GM19043 (cell line): ENCODE data around the gene CD164L2.
"Not testable (repeated sequence)": the region's sequence is repeated elsewhere in the genome, so short reads cannot be mapped to it uniquely, and the experiment has no call there.

ENCODE experiments used
- ATAC-seq: cut with Tn5 transposase; IDR thresholded peaks from one replicate; pipeline ENCODE4 v1.9.1; 2021; ENCODE audit warnings: low read depth; ENCODE audit not compliant: unreplicated experiment

CD164L2 gene

DNA sequence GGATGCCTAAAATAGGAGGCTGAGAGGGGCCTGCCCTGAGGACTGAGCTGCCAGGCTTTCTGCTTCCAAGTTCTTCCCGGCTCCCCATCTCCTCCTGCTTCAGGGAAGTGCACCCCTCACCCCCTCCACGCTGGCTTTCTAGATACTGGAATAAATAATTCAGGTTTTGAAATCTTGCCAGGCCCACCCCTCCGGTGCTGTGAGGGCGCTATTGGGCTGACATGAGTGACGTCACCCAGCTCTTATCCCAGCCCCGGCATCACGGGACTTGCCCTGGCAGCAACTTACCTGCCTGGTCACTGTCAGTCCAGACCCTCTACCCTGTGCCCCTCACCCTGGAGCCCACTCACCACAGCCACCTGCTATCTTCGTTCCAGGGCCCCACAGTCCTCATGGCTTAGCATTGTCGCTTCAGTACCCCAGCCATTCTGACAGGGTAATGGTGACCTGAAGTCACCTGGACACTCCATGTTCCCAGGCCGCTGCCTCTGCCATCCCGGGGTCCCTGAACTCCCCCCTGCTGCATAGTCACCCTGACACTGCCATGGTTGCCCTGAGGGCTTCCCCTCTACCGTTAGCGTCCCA, 8.5 kb upstream of the CD164L2 start:
- no peak for ATAC-seq

- ATAC-seq, result no peak
Measured at GRCh38 chr1:27388337-27389005, 5.3 kb upstream of the CD164L2 start.

- ATAC-seq, result not testable (repeated sequence)
Measured at GRCh38 chr1:27384797-27385196, 1.7 kb upstream of the CD164L2 start.

- ATAC-seq, result no peak
Measured at GRCh38 chr1:27383661-27384060, 528 bp upstream of the CD164L2 start.

DNA sequence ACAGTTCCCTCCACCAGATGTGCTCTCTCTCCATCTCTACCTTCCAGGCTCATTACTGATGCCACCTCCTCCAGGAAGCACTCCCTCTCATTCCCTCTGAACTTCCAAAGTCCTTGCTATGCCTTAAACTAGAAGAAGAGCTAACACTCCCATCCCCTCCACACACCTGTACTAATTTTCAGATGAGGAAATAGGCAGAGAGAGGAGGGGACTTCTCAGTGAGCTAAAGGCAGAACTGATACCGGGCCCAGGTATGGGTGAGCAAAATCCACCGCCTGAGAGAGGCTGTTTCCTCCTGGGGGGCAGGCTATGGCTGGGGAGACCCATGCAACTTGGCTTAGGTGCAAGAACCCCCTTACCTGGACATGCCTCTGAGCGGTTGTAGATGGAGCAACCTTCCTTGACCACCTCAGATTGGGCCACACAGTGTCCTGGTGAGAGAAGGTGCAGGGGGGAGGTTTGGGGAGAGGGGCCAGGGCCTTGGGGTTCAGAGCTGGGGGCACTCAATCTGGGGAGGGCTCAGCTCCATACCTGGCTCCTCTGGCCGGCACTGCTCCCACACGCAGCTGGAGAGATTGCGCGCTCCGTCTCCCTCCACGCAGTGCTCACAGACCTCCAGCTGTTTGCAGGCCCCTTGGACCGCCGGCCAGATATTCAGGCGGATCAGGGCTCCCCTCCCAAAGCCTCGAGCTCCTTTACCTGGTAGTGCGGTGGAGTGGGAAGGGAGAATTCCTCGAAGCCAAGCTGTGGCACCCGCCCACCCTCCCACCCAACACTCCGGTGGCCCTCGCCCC, 967 bp downstream of the CD164L2 start:
- ATAC-seq, result no peak

DNA sequence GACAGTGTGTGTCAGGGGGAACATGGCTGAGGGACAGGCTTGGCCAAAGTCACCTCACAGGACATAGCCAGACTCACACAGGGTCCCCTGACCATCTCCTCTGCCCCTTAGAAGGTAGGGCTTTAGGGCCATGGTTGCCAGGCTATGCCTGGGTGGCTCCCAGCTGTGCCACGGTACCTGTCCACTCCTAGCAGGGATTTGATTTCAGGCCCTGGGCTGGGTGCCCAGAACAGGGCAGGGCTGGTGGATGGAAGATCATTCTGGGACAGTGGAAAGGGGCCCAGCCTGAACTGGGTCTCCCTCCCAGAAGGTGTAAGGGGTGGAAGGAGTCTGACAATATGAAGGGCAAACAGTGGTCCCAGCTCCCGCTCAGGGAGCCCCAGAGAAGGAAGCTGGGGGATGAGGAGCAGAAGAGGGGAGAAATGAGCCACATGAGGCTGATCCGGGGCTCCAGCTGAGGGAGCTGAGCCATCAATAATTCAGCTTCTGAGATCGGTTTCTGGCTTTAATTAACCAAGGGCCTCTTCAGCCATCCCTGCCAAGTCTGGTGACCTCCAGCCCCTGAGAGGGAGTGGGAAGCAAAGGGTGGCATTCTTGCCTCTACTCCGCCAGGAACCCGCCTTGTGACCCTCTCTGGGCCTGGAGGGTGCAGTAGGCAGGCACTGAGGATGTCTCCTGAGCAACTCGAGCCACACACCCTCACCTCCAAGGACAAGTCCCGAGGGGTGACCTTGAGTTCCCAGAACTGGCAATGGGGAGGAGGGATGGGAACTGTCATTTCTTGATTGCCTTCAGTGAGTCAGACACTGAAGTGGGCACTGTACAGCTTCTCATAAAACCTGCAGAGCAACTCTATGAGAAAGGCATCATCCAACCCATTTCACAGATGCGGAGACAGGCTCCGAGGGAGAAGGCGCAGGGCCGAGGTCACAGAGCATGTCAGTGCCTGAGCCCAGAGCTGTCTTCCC, 2.1 kb downstream of the CD164L2 start:
- ATAC-seq, result no peak

GRCh38 chr1:27380224-27380623, 2.9 kb downstream of the CD164L2 start:
- ATAC-seq, result no peak

- ATAC-seq, result no peak
Measured at GRCh38 chr1:27379564-27380122, 3.5 kb downstream of the CD164L2 start.

- ATAC-seq, result no peak
Measured at GRCh38 chr1:27377760-27378495, 5.2 kb downstream of the CD164L2 start.

GRCh38 chr1:27374362-27375086, 8.6 kb downstream of the CD164L2 start, which contains the start of gene FCN3:
FCN3 (minus strand) TSS chr1:27374824; CDS start chr1:27374818, 6 bp downstream.
- ATAC-seq, result no peak

DNA sequence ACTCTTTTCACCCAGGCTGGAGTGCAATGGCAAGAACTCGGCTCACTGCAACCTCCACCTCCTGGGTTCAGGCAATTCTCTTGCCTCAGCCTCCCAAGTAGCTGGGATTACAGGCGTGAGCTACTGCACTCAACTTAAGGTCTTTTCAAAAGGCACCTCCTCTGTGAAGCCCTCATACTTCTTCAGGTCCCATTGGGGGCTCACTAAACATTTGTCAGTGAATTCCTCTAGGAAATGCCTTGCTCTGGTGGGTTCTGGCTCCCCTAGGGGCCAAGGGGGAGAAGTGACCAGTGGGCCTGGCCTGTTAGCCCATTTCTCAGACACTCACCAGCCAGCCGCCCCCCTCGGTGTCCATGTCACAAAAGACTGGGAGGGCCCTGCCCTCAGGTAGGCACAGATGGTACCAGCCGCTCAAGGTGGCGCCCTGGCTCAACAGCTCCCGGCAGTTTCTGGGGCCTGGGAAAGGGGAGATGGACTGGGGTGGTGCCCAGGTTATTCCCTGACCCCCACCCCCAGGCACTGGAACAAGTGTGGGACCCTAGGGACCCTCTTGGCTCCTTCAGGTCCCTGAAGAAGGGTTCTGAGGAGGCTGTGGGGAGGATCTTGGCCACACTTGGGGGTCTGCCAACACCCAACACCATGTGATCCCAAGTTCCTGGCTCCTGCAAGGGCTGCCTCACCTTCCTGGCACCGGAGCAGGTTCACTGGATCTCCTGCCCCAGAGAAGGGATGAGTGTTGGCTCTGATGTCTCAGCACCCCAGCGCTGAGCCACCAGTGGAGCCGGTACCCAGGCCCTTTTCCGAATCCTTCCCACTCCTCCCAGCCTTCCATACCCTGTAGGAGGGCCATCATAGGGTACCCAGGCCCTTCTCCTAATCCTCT, 10.1 kb downstream of the CD164L2 start:
- ATAC-seq, result no peak

- ATAC-seq, result no peak
Measured at GRCh38 chr1:27372022-27372807, 10.9 kb downstream of the CD164L2 start.

DNA sequence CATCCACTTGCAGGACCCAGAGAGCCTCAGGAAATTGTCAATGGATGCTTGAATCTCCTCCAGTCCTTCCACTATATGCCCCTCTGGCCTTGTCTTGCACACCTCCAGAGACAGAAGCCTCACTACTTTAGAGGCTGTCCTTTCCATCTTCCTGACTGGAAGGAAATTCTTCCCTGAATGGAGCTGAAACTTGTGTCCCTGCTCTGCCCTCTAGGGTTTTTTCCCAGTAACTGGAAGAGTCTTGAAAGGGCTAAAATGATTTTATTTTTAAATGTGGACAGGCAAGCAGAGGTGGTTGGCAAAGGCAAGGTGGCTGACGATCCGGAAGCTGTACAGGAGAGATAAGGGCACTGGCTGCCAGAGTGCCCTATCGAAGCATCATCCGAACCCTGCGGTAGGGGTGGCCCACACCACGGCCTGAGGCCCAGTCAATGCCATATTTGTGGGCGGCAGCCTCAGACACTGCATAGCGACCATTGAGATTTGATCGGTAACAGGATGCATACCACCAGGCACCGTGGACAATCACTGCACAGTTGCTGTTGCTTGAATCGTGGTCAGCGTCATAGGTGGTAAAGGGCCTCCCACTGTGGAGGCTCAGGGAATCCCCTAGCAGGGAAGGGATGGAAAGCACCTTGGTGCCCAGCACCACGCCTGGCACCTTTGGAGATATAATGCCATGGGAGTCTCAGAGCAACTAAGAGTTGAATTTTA, 14.1 kb downstream of the CD164L2 start:
- no peak for ATAC-seq

- no peak for ATAC-seq
Measured at GRCh38 chr1:27367160-27367650, 15.9 kb downstream of the CD164L2 start.

- no peak for ATAC-seq
Measured at GRCh38 chr1:27366411-27367159, 16.5 kb downstream of the CD164L2 start, which contains the start of gene MAP3K6. MAP3K6 (minus strand) TSS chr1:27366961; CDS start chr1:27366597, 364 bp downstream.

DNA sequence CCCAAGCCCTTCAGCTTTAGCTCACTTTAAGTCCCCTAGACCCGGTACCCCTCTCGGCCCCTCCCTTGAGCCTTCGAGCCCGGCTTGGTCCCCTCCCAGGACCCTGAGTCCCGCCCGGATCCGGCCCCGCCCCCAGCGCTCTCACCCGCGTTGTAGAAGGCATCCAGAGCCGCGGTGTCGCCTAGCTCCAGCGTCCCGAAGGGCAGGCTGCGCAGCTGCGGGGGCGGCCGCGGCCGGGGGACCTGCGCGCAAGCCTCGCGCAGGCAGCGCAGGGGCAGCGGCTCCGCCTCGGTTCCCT, 17.1 kb downstream of the CD164L2 start:
- ATAC-seq, result no peak
